ENCODE results near the gene TMEM179.
"Not testable (repeated sequence)": the region's sequence is repeated elsewhere in the genome, so short reads cannot be mapped to it uniquely, and the experiment has no call there.

Gene TMEM179

DNA sequence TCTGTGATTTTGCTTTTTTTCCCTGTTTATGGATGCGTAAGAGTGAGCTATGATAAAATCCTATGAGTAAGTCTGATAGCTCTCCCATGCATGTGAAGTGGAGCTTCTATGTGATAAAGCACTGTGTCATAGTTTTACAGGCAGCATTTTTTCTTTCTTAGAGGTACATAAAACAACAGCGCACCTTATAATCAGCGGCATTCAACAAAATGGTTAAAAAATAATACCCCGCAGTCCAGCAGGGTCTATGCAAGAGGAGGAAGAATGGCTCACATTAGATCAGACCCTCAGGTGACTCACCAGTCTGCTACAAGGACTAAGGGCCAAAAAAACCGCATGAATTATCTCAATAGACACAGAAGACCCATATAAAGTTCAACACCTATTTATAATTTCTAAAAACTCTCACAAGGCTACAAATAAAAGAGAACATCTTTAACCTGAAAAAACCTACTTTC is 33.0 kb upstream of the TMEM179 start:
- DNase-seq (ENCODE audit: low read depth): no peak

DNA sequence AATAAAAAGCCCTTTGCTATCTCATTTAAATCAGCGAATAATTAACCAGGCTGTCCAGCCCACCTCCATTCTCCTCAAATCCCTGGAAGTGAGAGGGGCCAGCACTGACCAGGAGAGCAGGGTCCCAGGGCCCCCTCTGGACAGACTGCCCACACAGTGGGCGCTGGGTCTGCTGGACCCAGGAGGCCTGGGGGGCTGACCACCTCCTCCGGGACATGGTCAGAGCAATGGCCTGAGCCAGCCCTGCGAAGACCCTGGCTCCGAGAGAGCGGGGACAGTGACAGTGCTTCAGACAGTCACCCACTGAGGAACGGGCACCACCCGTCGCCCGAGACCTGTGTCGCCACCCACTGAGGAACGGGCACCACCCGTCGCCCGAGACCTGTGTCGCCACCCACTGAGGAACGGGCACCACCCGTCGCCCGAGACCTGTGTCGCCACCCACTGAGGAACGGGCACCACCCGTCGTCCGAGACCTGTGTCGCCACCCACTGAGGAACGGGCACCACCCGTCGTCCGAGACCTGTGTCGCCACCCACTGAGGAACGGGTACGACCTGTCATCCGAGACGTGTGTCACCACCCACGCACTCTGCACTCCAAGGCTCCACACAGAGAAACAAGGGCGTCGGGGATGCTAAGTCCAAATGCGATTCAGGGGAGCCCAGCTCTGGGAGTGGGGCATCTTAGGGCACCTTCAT is 32.4 kb upstream of the TMEM179 start:
- not testable (repeated sequence) for DNase-seq (ENCODE audit: low read depth)

DNA sequence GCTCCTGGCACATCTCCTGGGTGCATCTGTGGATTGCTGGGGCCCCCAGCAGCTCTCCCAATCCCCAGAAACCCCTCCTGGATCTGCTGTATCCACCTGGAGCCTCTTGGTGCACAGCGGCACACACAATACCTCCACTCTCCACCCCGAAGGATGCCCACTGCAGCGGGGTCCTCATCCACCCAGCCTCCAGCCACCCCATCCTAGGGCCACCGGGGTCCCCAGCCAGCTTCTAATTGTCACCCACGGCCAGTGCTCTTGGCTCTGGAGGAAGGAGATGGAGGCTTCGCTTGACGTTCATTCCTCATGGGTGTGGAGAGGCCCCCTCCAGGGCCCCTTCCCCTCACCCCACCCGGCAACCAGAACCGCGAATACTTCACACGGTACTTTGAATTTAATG is 31.6 kb upstream of the TMEM179 start:
- no peak for DNase-seq (ENCODE audit: low read depth)

DNA sequence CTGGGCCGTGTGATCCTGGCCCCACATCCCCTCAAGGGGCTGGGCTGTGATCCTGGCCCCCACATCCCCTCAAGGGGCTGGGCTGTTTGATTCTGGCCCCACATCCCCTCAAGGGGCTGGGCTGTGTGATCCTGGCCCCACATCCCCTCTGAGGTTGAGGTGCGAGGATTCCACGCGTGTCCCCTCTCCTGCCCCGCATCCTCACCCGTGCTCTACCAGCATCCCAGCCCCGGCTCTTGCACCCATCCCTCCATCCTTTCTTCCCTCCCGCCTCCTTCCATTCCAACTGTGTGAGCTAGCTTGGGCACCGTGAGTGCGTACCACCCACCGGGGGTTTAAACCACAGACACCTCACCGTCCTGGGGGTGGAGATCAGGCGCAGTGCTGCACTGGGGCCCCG is 31.1 kb upstream of the TMEM179 start:
- DNase-seq (ENCODE audit: low read depth): no peak

DNA sequence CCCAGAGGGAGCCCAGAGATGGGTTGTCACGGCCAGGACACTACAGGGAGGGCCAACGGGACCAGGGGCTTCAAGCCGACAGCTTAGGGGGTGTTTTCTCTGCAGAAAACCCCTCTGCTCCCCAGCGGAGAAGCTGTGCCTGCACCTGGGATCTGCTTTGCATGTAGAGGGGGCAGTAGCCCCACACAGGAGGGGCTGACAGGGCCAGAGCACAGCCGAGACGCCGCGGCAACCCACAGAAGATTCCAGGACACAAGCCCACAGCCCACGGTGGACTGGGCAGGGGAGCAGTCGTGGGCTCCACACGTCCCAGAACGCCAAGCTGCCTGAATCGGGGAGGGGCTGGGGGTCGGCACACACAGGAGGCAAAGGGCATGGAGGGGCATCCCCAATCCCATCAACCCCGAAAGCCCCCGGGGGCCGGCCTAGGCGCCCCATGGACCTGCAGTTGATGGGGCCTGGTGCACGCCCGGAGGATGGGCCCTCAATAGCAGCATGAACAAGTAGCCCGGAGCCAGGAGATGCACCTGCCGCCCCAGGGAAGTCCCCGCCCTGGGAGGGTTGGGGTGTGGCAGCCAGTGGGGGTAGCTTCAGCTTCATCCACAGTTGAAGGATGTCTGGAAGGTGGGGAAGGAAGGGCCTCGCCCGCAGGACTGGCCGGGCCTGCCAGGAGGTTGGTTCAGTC is 30.5 kb upstream of the TMEM179 start:
- DNase-seq (ENCODE audit: low read depth): no peak

DNA sequence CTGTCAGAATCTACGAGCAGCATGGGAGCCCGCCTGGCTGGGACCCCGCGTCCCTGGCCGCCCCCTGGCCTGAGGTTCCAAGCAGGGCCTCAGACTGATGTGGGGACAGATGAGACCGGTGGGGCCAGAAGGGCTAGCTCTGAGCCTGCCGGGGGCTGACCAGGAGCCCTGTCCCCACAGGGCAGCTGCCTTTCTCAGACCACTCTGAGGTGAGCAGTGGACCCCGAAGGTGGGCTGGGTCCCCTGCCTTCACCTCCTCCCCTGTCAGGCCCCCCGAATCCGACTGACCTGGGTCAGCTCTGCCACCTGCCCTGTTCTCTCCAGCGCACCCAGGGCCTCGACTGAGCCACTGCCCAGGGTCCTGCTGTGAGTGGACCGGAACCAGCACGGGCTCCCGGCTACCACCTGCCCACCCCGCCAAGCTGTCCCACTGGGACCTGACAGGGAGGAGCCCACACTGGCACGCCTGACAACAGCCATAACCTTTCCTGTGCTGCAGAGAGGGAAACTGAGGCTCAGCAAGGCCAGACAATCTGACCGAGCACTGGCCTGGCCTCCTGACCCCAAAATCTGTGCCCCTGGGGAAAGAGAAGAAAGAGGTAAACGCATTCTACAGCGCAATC is 29.7 kb upstream of the TMEM179 start:
- DNase-seq (ENCODE audit: low read depth): no peak

DNA sequence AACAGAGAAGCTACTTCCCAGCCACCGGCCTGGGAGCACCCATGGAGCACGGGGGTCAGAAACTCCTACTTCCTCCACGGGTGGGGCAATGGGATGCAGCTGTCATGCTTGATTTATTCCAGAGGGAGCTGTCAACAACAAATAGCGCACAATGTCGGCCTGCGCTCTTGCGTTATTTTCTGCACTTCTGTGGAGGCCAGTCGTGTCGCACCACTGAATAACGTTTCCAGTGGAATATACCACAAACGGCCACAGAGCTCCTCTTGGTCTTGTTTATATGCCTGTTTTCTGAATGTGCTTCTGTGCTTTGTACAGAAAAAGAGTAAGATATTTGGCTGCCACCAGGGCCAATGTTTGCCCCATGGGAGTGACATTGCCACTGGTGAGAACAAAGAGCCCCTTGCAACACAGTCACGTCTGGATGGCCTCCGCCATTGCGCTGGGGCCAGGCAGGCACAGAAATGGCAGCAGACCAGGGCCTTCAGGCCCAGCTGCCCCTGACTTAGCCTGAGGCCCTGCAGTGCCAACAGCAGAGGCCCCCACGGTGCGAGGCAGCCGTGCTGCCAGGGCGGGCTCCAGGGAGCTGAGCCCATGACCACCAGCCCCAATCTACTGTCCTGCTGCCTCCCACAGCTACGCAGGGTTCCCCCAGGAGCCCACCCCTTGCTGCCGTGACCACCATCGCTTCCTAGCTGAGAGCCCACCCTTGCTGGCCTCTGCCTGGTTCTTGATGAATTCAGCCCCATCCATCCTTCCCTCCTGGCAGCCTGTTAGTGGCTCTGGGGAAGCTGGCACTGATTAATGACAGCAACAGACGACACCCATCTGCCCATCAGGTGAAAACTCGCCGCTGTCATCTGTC is 28.9 kb upstream of the TMEM179 start:
- DNase-seq (ENCODE audit: low read depth): no peak

DNA sequence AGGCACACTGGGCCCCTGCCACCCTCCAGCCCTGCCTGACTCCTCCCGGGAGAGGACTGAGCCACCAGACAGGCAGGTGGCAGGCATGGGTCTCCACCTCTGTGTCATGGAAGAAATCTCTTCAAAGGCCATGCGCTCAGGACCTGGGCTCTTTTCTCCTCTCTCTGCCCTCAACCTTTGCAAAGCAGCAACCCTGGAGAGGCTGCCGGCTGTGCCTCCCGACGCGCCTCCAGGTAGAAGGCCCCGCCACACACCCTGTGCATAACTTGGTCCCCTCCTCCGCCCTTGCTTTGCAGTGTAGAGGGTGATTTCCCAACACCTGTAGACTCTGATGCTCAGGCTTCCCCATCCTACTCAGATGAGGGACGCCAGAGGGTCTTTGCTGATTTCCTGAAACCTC is 28.2 kb upstream of the TMEM179 start:
- no peak for DNase-seq (ENCODE audit: low read depth)

DNA sequence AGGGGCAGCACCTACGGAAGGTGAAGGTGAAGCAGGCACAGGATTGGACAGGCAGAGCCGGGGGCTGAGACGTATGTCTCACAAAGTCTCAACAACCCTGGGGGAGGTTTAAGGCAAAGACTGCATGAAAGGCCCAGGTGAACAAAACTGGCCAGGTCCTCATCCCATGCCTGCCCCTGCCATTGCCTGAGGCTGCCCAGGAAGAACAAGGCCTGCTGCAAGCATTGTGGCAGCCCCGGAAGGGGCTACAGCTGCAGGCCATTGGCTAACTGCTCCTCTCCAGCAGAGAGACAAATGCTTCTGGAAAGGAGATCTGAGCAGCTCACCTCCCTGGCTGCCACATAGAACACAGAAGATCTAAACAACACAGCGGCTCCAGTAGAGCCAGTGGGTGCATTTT is 20.4 kb upstream of the TMEM179 start:
- DNase-seq (ENCODE audit: low read depth): no peak

DNA sequence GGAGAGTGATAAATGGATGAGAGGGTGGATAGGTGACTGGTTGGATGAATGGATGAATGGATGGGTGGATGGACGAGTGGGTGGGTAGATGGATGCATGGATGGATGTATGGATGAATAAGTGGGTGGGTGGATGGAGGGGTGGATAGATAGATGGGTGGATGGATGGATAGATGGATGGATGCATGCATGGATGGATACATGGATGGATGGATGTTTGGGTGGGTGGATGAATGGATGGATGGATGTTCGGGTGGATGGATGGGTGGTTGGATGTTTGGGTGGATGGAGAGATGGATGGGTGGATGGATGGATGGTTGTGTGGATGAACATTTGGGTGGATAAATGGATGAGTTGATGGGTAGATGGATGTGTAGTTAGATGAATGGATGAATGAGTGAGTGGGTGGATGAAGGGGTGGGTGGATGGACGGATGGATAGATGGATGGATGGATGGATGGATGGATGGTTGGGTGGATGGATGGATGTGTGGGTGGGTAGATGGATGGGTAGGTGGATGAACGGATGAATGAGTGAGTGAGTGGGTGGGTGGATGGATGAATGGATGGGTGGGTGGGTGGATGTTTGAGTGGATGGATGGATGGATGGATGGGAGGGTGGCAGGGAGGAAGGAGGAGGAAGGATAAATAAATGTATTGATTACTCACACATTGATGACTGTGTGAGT is 9.7 kb upstream of the TMEM179 start:
- no peak for DNase-seq (ENCODE audit: low read depth)

DNA sequence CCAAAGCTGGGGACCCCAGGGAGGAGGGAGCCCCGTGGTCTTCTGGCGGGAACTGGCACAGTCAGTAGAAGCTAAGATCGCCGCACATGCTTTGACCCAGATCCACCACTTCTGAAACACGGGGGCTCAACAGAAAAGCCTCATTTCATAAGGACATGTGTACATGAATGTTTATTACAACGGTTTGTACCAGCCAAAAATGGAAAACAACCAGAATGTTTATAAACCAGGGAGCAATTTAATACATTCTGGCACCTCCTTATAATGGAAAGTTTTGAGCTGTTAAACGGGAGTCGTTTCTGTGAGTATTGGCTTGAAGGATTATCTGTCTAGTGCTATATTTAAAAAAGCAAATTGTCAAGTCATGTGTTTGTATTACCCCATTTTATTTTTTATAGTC is 7.3 kb upstream of the TMEM179 start:
- no peak for DNase-seq (ENCODE audit: low read depth)

DNA sequence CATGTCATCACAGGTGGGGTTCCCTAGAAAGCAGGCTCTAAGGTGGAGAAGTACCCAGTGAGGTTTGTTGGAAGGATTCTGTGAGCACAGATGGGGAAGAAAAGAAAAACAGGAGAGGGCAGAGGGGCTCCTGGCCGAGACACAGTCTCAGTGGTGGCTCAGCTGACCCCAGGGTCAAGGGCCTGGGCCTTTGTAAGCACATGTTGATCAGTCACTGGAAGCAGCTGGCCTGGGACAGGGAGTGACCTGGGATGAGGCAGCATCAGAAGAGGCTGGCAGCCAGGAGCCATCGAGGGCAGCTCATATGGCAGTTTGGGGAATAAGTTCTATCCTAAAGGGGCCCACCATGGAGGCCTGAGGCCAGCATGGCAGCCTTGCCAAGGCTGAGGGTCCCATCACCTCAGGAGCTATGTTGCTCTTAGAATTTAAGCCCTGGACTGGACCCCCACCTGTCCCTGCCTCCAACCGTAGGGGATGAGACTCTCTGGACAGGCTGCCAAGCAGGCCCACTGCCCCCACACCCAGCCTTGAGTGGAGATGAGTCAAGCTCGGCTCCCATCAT is 6.3 kb upstream of the TMEM179 start:
- no peak for DNase-seq (ENCODE audit: low read depth)

DNA sequence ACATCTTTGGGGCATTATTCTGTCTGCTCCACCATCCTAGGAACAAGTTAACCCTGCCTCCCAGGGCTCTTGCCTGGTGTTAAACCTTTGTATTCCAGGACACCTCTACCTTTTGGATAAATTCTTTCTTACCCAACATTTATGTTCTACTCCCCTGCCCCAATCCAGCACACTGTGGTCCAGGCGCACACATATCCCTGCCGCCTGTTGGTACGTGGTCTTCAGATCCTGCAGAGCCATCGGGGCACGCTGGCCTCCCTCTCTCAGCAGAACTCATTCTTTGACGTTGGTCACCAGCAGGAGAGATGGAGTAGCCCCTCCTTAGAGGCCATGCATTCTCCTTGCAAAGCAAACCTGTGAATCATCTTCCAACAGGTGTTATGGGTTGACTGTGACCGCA is 5.1 kb upstream of the TMEM179 start:
- no peak for DNase-seq (ENCODE audit: low read depth)

DNA sequence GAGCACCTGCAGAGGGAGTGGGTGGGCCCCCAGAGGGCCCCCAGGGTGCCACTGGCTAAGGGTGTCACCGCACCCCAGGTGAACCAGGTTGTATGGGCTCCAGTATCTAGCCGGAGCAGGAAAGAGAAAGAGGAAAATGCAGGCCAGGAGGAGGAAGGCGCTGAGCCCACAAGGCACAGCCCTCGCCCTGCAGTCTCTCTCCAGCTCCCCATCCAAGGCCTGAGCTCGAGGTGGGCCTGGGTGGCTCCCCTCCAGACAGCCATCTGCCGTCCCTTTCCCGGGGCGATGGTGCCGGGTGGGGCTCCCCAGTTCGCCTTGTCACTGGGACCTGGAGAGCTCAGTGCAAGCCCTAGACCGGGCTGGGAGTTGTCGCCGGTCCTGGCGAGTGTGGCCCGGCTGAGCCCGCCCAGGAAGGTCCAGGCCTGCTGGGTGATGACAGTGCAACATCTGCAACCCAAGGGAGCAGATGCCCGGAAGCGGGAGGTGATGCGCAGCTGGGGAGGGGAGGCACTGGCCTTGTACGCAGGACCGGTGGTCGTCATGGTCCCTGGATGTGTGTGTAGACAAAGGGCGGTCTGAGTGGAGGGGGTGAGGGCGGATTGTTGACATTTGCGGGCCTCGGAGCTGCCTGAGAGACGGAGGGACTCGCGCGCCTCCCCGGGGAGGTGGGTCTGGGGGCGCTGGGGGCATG is 716 bp downstream of the TMEM179 start:
- no peak for DNase-seq (ENCODE audit: low read depth)

DNA sequence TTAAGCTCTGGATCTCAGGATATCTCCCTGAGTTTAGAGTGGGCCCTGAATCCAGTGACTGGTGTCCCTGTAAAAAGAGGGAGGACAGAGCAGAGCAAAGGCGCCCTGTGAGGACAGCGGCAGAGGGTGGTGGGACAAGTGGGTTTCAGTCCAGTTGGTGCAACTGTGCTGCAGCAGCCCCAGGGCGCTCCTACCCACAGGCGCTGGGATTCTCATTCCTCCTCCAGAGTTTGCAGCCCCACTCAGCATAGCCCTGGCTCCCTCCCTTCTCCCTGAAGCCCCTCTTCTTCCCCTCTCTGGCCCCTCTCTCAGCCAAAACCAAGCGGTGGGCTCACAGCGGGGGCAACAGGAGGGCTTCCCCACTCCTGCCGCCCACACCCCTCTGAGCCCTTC is 1.6 kb downstream of the TMEM179 start:
- DNase-seq (ENCODE audit: low read depth): no peak

DNA sequence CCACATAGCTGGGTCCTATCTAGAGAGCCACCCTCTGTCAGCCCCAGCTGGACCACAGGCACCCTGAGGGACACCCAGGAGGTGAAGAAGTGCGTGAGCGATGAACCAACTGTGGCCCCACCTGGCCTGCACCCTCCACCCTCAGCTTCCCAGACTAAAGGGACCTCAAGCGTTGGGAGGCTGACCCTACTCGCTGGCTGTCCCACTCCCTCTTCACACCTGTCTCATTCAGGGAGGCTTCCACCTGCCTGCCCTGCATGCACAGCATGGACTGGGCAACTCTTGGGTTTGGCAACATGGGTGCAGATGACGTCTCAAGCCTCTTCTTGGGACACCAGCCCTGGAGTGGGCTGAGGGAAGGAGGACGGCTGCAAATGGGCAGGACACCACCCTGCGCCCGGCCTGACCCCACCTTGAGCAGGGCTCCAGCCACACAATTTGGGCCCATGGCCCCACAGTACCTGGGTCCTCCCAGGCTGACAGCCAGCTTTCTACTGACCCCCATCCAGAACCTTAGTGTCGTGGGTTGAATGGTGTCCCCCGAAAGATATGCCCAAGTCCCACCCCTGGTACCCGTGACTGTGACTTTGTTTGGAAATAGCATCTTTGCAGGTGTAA is 2.1 kb downstream of the TMEM179 start:
- DNase-seq (ENCODE audit: low read depth): no peak

DNA sequence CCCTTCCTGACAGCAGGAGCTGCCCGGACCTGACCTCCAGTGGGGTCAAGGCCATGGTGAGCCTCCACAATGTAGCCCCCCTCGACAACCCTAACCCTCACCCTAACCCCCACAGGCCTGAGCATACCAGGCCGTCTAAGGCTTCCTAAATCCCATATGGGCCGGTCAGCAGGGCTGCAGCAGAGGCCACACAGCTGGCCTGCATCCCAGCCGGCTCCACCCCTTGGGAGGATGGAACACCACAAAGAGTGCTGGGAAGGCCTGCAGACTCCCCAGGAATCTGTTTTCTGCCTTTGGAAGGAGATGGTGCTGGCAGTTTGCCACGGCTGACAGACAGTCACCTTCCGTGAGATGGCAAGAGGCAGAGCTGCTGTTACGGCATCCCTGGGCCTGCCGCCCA is 2.8 kb downstream of the TMEM179 start:
- no peak for DNase-seq (ENCODE audit: low read depth)

DNA sequence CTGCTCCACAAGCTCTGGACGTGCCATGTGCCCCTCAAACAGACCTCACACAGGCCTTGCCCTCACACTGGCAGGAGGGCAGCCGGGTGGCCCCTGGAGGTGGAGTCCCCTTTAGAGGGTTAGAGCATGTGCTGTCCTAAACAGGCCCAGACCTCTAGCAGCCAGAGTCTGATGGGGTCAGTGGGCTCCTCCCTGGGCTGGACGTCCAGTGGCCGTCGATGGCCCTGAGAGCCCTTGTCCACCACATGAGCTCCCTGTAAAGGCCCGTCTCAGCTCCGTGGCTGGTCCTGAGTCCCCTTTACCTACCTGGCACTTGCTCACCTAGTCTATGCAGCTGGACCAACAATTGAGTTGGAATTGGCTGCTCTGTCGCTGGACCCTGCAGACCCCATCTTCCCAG is 3.8 kb downstream of the TMEM179 start:
- DNase-seq (ENCODE audit: low read depth): no peak

DNA sequence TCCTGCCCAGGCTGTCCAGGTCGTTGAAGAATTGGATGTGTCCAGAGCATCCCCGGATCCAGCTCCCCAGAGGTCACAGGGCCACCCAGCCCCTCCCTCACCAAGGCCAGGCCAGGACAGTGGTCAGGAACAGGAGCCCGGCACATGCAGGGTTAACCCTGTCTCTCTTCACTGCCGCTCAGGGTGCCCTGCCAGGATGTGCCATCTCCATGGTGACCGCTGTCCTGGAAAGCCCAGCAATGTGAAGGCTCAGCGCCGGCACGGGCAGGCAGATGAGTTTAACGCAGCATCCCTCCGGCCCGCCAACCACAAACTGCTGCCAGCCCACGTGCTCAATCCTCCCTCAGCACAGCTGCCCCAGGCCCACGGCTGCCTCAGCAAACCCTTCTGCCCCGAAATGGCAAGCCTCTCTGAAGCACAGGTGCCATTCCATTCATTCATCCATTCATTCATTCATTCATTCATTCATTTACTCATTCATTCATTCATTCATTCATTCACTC is 4.4 kb downstream of the TMEM179 start:
- DNase-seq (ENCODE audit: low read depth): no peak

DNA sequence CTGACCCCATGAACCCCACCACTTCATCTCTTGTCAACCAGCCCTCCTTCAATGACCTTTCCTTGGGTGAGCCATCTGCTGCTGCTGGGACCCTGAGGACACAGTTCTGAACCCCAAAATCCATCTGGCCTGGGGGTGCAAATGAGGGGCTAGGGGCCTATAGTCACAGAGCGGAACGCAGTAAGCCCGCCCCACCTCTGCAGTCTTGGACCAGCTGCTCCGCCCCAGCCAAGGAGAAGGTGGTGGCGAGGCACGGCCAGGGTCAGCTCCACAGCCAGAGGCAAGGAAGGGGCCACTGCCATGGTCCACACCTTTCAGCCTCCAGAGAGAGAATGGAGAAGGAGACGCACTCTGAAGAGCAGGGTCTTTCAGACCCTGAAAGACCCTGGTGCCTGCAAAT is 5.1 kb downstream of the TMEM179 start:
- no peak for DNase-seq (ENCODE audit: low read depth)

Data from activated T-cell treated with anti-CD3 and anti-CD28 coated beads for 48 hours (primary cell).